HG03442 (cell line): ENCODE data around the gene ERFL.
"Not testable (repeated sequence)": the region's sequence is repeated elsewhere in the genome, so short reads cannot be mapped to it uniquely, and the experiment has no call there.

Experiments
- ATAC-seq: cut with Tn5 transposase; IDR thresholded peaks from one replicate; pipeline ENCODE4 v1.9.1; 2021; ENCODE audit warnings: mild to moderate bottlenecking, moderate library complexity; ENCODE audit not compliant: unreplicated experiment

Gene ERFL

DNA sequence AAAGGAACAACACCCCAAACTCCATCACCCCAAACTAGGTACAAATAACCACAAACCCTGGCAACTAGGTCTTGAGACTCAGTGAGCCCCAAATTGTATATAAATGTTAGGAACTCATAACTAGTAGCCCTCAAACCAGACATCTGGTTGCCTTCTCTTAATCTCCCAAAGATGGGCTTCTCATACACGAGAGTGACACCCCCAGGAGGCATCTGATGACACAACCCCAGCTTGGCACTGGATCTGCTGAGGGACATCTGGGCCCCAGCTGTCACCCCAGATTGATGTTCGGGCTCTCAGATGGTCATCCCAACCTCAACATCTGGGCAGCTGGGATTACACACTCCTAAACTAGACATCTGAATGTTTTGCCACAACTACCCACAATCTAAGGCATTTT is 16.1 kb upstream of the ERFL start:
- no peak for ATAC-seq

DNA sequence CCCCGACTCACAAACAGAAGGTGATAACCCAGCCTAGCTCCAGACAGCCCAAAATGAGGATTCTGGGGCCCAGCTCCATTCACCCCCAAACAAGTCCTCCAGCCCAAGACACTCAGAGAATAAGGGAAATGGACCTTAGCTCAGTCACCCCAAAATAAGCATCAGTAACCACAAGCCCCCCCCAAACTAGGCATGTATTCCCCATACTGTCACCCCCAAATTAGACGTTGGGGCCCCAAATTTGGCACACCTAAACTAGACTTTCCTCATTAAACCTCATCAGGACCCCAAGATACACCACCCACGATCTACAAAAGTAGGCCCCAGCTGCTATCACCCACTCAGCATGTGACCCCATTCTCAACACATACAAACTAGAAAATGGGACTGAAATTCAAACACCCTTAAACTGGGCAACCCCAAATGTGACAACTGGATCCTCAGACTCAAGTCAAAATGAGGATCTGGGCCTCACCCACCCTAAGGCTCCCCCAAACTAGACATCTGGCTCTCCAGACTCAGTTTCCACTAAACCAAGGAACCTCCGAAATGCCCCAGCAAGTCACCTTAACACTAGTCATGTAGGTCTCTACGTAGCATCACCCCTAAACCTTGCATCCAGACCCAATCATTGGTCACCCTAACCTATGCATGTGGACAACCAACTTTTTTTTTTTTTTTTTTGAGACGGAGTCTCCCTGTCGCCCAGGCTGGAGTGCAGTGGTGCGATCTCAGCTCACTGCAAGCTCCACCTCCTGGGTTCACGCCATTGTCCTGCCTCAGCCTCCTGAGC is 13.4 kb upstream of the ERFL start:
- no peak for ATAC-seq

DNA sequence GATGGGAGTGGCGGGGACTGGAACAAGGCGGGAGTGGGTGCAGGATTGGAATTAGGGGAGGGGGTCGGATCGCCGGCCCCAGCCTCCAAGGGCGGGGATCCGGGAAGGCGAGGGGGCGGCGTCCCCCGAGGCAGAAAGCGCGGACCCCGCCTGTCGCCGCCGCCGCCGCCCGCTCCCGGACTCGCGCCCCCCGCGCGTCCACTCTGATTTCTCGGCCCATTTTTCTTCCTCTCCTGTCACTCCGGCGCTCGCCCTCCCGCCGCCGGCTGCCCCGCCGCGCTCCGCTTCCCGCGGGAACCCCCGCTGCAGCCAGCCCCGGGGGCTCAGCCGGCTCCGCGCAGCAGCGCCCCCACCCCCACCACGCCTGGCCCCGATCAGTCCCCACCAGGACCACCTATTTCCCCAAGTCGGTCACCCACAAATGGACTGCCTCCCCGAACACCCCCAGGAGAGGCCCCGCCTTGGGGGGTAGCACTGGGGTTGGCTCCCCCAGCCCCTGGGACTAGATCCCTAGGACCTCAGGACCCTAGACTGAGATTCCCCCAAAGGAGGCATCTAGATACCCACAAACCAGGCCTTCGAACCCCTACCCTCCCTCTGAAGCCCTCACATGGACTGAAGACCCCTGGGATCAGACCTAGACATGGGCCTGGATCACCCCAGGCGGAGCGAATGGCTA is 12.6 kb upstream of the ERFL start:
- no peak for ATAC-seq

DNA sequence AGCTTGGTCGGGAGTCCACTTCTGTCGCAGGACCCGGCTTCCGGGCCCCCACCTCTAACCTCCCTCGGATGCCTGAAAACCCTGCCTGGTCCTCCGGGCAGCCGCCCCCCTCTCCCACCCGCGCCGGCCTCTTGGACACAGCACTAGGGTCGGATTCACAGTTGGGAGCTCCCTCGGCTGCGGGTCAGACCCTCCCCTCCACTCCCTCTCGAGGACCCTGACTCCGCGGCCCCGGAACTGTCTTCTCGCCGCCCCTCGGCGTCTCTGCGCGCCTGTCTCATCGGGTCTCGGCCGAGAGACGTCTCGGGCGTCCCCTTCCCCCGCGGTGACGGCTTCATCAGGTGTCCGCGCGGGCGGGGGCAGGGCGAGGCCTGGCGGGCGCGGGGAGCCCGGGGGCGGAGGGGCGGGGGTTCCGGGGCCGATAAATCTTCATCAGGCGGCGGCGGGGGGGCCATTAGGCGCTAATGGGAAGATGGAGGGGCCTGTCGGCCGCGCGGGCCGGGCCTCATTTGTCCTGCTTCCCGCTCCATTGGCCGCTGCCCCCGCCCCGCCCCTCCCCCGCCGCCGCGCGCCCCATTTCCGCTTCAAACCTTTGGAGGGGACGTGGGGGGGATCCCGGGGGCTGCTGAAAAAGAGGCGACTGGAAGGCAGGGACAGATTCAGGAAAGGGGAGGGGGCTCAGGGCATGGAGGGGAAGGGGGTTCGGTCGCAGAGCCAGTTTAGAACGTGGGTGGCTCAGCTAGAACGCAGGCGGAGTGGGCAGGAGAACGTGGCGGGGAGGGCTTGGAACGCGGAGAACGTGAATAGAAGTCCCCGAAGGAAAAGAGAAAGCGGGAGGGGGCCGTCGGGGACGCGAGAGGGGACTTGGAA is 11.8 kb upstream of the ERFL start:
- ATAC-seq = no peak

DNA sequence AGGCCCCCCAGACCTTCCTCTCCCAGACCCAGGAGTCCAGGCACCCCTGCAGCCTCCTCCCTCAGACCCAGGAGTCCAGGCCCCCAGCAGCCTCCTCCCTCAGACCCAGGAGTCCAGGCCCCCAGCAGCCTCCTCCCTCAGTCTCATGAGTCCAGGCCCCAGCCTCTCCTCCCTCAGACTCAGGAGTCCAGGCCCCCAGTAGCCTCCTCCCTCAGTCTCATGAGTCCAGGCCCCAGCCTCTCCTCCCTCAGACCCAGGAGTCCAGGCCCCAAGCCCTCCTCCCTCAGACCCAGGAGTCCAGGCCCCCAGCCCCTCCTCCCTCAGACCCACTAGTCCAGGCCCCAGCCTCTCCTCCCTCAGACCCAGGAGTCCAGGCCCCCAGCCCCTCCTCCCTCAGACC is 11.0 kb upstream of the ERFL start:
- ATAC-seq = not testable (repeated sequence)

DNA sequence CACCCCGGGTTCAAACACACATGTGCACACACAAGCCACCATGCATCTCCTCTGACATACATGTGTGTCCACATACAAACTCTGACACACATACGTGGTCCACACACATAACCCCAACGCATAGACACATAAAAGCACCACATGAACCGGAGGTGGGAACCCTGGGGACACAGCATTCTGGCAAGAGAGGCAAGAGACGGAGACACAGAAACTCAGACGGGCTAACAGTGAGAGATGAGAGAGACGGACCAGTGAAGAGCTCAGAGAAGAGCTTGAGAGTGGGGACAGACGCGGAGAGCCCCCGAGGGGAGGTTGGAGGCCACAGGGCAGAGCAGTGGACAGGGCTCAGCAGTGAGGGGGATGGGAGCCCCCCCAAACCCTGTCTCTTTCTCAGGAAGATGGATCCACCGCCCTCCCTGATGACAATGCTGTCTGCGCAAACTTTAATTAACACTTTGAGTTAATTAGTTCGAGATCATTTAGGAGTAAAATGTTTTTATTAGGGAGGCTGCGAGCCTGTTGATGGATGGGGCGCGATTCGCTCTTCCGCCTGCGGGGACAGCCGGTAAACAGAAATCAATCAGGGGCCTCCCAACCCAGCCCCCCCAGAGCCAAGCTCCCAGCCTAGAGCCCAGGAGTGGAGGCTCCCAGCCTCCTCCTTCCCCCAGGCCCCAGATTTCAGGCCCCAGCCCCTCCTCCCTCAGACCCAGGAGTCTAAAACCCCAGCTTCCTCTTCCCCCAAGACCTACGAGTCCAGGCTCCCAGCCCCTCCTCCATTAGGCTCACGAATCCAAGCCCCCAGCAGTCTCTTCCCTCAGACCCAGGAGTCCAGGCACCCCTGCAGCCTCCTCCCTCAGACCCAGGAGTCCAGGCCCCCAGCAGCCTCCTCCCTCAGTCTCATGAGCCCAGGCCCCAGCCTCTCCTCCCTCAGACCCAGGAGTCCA is 9.5 kb upstream of the ERFL start:
- no peak for ATAC-seq

DNA sequence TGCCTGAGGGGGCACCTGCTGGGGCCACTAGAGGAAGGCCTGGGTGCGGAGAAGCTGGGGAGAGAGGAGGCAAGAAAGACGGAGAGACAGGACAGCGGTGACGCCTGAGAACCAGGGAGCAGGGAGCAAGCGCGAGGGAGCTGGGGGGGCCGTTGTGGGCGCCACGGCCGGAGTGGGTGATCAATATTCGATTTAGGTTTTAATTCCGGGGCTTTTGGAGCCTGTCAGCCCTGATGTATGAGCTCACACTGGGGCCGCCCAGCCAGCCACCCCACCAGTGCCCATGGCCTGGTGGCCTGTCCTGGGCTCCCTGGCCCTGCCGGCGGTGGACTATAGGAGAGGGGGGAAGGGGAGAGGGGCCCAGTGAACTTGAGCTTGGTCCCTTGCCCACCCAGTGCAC is 8.7 kb upstream of the ERFL start:
- ATAC-seq = no peak

DNA sequence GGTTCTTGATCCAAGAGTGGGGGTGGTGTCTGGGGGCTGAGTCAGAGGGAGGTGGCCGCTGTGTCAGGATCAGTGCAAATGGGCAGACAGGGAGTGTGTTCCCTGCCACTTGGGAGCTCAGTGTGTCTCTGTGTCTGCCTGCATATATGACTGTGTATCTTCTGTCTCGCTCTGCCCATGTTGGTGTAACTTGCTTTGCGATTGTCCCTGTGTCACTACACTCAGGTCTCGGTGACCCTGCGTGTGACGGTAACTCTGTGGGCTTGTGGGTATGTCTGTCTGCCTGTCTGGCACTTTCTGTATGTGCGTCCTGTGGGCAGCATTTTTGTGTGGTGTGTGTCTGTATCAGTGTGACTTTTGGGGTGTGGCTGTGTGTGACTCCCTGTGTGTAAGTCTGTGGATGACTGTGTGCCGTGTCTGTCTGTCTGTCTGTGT is 8.2 kb upstream of the ERFL start:
- no peak for ATAC-seq

DNA sequence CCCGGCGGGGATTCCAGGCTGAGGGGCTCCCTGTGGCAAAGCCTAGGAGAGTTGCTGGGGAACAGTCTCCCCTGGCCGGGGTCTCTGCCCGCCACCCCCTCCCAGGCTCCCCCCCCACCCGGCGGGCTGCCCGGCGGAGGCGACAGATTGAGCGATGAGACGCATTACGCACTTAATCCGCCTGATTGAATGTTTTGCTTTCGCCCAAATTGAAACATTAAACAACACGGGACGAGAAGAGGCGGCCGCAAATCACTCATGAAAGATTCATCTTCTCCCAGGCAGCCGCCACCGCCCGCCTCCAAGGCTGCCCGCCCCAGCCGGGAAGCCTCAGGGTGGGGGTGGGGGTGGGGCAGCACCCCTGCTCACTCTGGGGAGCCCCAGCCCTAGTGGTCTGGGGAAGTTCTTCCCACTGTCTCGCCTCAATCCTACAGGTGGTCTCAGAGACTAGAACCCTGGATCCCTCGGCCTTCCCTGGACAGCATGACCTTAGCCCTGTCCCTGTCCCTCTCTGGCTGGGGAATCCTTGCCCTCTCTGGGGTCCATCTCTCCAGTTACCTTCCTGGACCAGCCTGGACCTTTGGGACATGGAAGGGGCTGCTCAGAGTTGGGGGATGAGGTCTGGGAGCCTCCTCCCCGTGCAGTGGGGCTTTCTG is 7.6 kb upstream of the ERFL start:
- ATAC-seq = no peak

DNA sequence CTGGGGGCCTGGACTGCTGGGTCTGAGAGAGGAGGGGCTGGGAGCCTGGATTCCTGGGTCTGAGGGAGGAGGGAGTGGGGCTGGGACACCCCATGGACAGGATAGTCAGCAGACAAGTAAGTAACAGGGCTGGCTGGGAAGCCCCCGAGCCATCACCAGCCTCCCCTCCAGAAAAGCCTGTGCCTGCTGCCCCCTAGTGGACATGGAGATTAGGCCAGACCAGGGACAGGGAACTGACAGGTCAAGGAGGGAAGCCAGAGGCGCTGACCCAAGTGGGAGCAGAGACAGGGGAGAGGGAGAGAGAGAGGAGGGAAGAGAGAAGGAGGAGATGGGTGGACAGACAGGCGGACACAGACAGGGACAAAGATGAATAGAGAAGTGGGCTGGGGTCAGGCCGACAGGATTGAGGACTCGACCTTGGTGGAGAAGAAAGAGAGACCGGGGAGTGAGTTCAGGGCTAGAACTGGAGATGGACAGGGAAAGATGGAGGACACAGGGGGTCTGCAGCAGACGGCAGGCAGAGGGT is 6.7 kb upstream of the ERFL start:
- no peak for ATAC-seq

DNA sequence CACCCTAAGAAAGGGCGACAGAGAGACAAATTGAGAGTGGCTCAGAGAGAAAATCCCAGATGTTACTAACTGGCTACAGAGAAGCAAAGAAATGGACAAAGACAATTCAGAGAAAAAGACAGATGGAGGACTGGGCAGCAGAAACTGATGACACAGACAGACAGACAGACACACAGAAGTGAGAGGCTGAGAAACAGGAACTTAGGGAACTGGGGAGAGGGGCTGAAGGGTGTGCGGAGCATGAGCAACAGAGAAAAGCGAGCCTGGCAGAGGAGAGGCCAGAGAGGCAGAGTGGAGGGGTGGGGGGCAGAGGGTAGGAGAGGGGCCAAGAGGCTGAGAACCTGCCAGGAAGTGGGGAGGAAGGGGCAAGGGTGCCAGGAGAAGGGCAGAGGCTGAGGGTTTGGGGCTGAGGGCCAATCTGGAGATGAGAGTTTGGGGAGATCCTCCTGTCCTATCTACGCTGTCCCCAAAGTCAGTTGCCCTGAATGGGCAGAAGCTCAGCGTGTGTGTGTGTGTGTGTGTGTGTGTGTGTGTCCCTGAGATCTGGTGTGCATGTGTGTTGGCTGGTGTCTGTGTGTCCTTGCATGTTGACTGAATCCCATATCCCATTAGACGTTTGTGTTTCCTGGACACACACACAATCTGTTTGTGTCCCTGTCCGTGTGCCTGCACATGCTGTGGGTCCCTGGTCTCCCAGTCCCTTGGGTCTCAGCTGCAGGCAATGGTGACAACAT is 5.6 kb upstream of the ERFL start:
- ATAC-seq = no peak

DNA sequence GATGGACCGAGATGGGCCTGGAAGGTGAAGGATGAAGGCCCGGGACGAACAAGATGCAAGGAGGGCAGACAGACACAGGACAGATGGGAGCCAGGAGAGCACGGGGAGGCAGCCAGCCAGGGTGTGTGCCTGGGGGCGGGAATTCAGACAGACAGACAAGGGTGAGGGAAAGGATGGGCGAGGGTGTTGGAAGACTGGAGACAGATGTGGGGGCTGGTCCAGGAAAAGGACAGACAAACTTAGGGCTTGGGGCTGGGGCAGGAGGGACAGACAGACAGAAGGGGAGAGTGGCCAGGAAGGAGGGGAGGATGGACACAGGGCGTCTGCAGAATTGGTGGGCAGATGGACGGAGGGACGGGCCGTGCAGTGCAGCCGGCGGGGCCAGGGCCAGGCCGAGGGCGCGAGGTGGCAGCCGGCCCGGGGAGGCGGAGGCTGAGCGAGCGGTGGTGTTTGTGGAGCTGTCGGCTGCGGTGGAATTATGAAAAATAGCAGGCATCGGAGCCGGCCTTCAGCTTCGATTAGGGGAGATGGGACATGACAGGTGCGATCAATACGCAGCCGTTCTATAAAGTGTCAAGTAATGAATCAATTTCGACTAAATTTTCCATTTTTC is 4.6 kb upstream of the ERFL start:
- no peak for ATAC-seq

DNA sequence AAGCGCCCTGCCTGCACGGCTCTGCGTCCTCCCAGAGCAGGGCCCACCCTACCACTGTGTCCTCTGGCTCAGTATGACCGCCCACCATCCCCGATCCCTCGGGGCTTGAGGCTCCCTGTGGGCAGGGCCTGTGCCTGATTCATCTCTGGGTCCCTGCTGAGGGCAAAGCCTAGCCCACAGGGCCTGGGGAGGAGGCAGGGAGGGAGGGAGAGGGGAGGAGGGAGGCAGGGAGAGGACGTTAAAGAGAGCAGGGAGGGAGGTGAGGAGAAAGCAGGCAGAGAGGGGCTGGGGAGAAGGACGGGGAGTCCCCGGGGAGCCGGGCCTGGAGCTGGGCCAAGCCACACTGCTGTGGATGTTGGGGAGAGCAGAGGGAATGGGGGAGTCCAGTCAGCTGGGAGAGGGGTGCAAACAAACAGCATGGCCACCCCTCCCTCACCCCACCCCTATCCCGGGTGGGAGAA is 4.0 kb upstream of the ERFL start:
- no peak for ATAC-seq

DNA sequence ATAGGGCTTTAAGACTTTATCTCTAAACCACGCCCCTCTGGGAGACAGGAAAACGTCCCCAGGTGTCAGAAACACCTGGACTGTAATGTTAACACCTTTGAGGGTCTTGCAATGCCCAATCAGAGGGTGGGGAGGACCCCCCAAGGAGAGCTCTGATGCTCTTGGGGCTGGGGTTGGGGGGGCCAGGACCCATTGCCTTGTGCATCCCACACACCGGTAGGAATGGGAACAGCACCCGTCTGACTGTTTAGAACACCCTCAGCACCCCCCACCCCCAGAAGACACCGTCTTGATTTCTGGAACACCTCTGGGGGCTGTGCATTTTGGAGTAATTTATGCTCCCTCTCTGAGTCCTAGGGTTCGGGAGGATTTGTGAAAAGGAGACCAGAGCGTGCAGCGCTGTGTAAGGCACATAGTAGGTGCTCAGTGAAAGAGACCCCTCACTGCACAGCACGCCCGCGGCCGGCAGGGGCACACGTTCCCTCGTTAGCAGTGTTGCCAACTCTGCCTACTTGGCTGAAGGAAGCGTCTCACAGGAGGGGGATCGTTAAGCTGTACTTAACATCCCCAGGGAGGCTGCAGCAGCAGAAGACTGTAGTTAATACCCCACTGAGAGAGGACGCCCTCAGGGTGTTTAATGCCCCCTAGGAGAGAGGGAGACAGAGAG is 2.8 kb upstream of the ERFL start:
- no peak for ATAC-seq

DNA sequence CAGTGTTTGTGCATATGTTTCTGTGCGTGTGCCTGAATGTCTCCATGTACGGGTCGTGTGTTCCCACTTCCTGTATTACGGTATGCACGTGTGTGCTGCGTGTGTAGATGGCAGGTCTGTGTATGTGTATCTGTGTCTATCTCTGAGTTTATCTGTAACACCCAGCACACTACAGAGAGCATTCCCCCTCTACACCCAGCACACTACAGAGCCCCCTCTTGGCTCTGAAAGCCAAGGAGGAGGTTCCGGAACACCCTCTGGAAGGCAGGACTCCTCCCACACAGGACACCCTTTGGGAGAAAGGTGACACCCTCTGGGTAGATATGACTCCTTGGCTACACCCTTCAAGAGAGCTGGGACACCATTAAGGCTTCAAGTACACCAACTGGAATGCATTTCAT is 2.1 kb upstream of the ERFL start:
- no peak for ATAC-seq

DNA sequence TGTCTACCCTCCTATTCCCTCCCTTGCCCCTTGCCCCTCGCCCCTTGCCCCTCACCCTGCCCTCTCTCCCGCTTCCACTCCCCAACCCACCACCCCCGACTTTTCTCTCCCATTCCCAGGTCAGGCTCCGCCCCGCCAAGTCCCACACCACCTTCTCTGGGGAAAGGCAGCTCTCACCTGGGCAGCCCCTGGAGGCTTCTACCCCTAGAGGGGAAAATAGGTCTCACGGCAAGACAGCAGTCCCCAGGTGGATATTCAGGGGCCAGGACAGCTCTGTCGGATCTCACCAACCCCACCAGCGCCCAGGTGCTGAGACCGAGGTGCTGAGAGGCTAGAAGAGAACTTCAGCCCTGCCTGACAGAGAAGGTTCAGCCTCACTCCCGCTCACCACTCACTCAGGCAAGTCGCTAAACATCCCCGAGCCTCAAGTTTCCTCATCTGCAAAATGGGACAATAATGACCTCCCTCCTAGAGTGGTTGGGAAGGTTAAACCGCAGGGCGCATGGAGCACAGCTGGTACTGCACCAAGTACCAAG is 1.4 kb upstream of the ERFL start:
- ATAC-seq = no peak

DNA sequence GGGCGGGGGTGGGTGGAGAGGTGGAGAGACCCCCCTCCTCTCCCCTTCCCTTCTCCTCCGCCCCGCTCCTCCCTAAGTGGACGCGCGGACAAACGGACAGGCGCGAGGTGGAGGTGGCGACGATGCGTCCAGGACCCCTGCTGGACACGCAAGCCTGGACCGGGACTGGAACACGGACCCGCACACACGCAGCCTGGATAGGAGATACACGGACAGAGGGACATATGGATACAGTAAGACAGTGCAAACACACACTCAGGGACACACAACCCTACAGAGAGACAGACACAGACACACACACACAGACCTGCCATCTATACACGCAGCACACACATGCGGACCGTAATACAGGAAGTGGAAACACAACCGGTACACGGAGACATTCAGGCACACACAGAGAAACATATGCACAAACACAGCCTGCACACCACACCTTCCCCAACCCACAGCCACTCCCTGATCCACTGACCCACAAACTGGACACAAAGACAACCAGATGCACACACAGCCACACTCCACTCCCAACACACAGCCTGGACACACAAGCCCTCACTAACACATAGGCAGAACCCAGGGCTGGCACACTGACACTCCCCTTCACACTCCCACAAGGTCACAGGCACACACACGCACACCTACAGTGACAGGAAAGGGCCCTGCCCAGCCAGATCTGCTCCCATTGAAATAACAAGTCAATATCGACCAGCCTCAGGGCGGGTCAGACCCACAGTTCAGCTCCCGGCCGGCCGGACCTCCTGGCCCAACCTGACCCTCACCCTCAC is 696 bp upstream of the ERFL start:
- no peak for ATAC-seq
